T-helper 1 cell treated with Interleukin-12 subunit alpha and Interleukin-12 subunit beta and Interleukin-4 antibody, amounts not matched to agents 30 μg/mL and 1 μg/mL, for 36 hours (primary cell): Measurements from ENCODE around the gene SLC24A3.

Source experiments
- H3K27ac Mint-ChIP-seq: one replicate; pipeline ENCODE4 v1.8.0; 2021; ENCODE audit warnings: mild to moderate bottlenecking, mixed read lengths
- H3K27me3 Mint-ChIP-seq: one replicate; pipeline ENCODE4 v1.8.0; 2021; ENCODE audit warnings: low read depth, mixed read lengths
- H3K36me3 Mint-ChIP-seq: one replicate; pipeline ENCODE4 v1.8.0; 2021; ENCODE audit warnings: low read depth, mixed read lengths
- H3K4me1 Mint-ChIP-seq: one replicate; pipeline ENCODE4 v1.8.0; 2021; ENCODE audit warnings: low read depth, mixed read lengths
- H3K4me3 Mint-ChIP-seq: one replicate; pipeline ENCODE4 v1.8.0; 2021; ENCODE audit warnings: mild to moderate bottlenecking, moderate library complexity, mixed read lengths
- H3K9me3 Mint-ChIP-seq: one replicate; pipeline ENCODE4 v1.8.0; 2021; ENCODE audit warnings: mixed read lengths

SLC24A3 gene

DNA sequence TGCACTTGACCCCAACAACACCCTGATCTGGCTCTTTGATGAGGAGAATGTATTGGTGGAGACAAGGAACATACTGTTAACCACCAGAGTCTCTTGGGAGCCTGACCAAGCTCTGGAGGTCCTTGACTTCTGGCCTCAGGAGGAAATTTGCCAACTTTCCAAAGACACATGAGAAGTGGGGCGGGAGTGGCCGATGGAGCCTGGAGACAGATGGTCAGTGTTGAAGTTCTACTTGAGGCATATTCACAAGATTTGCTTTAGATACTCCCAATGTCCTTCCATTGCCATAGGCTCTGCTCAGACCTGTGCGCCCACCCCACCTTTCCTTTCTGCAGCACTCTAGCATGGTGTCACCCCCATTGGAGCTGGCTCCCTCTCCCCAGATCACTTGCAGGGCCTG lies 241.0 kb downstream of the SLC24A3 start:
- Mint-ChIP-seq H3K9me3 (peaks cover 2% of the 10 kb centered on the region), H3K27ac (no peak overlapping the region), H3K4me3 (no peak overlapping the region), H3K4me1 (no peaks in the 10 kb centered on the region), H3K27me3 (no peaks in the 10 kb centered on the region), H3K36me3 (no peaks in the 10 kb centered on the region)

DNA sequence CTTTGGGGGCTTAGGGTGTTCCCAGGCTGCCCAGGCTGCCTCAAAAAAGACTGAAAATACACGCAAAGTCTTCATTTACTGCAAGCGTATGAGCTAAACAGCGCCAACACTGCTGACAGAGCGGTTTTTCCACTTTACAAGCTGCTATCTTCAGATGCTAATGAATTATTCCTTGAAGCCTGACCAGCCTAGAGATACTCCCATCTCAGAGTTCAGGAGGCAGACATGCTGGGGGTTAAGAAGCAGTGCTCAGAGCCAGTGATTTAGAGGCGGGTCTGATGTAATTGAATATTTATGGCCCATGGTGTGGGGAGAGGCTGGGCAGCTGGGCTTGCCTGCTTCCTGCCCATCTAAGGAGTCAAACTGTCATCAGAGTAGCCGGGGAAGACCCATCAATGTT lies 241.4 kb downstream of the SLC24A3 start:
- Mint-ChIP-seq H3K4me3 (no peak overlapping the region), H3K9me3 (no peaks in the 10 kb centered on the region), H3K27ac (no peak overlapping the region), H3K27me3 (no peaks in the 10 kb centered on the region), H3K4me1 (no peaks in the 10 kb centered on the region), H3K36me3 (no peaks in the 10 kb centered on the region)

DNA sequence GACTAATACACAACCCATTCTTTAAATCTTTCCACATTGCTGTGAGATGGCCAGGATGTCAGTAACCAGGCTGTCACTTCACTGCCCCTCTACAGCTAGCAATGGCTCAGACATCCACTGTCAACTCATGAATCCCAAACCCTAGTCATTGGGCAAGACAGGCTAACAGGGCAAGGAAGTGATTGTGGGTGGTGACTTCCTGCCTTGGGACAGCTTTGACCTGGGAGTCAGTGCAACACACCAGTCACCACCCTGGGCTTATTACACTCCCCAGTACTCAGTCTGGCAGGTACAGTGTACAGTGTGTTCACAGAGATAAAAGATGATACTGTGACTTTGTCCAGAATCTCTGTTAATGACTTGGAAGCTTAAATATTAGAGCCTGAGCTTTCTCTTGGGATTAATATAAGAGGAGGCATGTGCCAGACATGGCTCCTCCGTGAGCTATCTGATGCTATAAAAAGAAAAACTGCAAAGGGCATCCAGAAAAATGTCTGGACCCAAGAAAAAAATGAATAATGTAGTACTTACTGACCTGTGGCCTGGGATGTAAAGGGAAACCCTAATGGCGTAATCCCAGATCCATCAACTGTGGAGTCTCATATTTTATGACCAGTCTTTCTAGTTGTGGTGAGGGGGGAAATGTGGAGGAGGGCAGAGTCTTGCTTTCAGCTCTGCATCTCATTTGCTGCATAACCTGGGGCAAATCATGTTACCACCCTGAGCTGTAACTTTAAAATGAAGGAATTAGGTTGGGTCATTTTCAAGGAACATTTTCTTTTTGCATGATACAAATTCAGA lies 244.4 kb downstream of the SLC24A3 start:
- Mint-ChIP-seq H3K27ac (no peak overlapping the region), H3K36me3 (no peaks in the 10 kb centered on the region), H3K4me1 (no peaks in the 10 kb centered on the region), H3K9me3 (no peaks in the 10 kb centered on the region), H3K4me3 (no peak overlapping the region), H3K27me3 (no peaks in the 10 kb centered on the region)

GRCh38 chr20:19457611-19458010 lies 245.2 kb downstream of the SLC24A3 start:
- Mint-ChIP-seq H3K36me3 (no peaks in the 10 kb centered on the region), H3K27me3 (no peaks in the 10 kb centered on the region), H3K9me3 (no peaks in the 10 kb centered on the region), H3K4me1 (no peaks in the 10 kb centered on the region), H3K27ac (no peak overlapping the region), H3K4me3 (no peak overlapping the region)

DNA sequence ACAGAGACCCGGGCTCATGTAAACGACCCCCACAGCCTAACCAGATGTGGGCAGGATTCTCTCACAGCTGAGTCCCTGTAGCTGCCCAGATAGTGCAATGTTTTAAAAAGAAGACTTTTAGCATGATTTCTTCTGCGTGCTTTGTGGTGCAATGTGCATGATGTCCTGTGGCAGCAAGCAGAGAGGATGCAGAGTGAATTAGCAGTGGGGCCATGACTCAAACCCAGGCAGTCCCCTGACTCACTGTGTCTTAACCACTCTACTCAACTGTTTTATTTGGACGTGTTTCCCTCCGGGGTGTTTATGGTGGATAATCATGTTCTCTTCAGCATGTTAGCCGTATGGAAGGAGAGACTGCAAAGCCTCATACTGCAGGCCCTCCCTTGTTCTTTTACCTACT lies 247.9 kb downstream of the SLC24A3 start:
- H3K4me1 Mint-ChIP-seq: no peaks in the 10 kb centered on the region
- H3K27ac Mint-ChIP-seq: no peak overlapping the region
- no peaks in the 10 kb centered on the region for H3K36me3 Mint-ChIP-seq
- no peak overlapping the region for H3K4me3 Mint-ChIP-seq
- H3K9me3 Mint-ChIP-seq: no peaks in the 10 kb centered on the region
- H3K27me3 Mint-ChIP-seq: no peaks in the 10 kb centered on the region

DNA sequence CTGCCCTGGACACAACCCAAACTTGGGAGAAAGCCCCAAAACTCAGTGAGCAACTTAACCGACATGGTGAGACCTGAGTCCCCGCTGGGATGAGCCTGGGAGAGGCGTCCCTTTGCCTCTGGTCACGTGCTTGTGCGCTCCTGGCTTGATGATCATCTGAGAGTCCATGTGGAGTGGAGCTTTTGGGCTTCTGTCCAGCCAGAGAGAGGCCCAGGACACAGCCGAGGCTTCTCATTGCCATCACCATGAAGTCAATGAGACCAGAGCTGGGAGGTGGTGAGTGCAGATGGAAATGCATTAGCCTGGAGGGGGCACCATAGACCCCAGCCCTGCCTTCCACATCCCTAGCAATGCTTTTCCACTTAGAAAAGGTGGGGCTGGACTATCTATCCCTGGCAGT lies 250.0 kb downstream of the SLC24A3 start:
- no peak overlapping the region for H3K4me3 Mint-ChIP-seq
- H3K4me1 Mint-ChIP-seq: no peaks in the 10 kb centered on the region
- H3K27ac Mint-ChIP-seq: no peak overlapping the region
- H3K27me3 Mint-ChIP-seq: no peaks in the 10 kb centered on the region
- no peaks in the 10 kb centered on the region for H3K36me3 Mint-ChIP-seq
- H3K9me3 Mint-ChIP-seq: no peaks in the 10 kb centered on the region

- Mint-ChIP-seq H3K4me3 (no peak overlapping the region), H3K9me3 (no peaks in the 10 kb centered on the region), H3K27me3 (no peaks in the 10 kb centered on the region), H3K36me3 (no peaks in the 10 kb centered on the region), H3K4me1 (no peaks in the 10 kb centered on the region), H3K27ac (no peak overlapping the region)
Observed at GRCh38 chr20:19463597-19463996, 251.2 kb downstream of the SLC24A3 start.

DNA sequence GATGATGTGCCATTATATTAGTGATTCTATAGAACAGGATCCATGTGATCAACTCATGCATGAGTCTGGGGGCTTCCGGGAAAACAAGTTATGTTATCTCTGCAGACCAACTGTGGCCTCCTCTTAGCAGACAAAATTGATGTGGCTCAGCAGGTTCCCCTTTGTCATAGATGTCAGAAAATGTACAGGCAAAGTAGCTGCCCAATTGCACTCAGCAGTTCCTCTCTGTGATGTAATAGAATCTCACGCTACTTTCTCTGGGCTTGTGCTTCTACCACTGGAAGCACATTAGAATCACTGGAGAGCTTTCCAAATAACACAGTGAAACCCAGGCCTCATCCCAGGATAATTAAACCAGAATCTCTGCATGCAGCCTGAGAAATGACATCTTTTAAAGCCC lies 253.1 kb downstream of the SLC24A3 start:
- H3K4me1 Mint-ChIP-seq: no peaks in the 10 kb centered on the region

GRCh38 chr20:19466206-19466928 lies 253.9 kb downstream of the SLC24A3 start:
- Mint-ChIP-seq H3K9me3 (no peaks in the 10 kb centered on the region), H3K4me1 (no peaks in the 10 kb centered on the region), H3K27ac (no peak overlapping the region), H3K36me3 (no peaks in the 10 kb centered on the region), H3K27me3 (no peaks in the 10 kb centered on the region), H3K4me3 (no peak overlapping the region)

More for the DNA sequence above, 253.1 kb downstream of the SLC24A3 start:
- Mint-ChIP-seq H3K27ac (no peak overlapping the region), H3K36me3 (no peaks in the 10 kb centered on the region), H3K9me3 (no peaks in the 10 kb centered on the region), H3K27me3 (no peaks in the 10 kb centered on the region), H3K4me3 (no peak overlapping the region)

- Mint-ChIP-seq H3K36me3 (no peaks in the 10 kb centered on the region), H3K27me3 (no peaks in the 10 kb centered on the region), H3K4me1 (no peaks in the 10 kb centered on the region), H3K9me3 (no peaks in the 10 kb centered on the region), H3K4me3 (no peak overlapping the region), H3K27ac (no peak overlapping the region)
Observed at GRCh38 chr20:19473216-19473921, 260.9 kb downstream of the SLC24A3 start.

DNA sequence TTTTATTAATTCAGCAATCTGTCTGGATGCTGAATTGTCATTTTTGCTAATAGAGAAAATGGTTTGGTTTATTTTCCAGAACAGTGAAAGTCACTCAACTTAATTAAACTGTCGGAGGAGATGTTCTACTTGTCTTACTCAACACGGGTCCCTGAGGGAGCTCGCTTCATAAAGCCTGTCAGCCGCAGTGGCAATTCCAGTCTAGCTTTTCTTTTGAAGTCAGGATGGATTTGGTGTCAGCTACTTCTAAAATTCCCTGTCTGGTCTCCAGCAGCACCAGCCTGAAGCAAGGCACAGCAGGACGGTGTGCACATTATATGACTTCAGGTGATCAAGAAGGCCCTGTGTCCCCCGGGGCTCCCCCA lies 261.5 kb downstream of the SLC24A3 start:
- no peaks in the 10 kb centered on the region for H3K4me1 Mint-ChIP-seq
- H3K4me3 Mint-ChIP-seq: no peak overlapping the region
- H3K27ac Mint-ChIP-seq: no peak overlapping the region
- no peaks in the 10 kb centered on the region for H3K36me3 Mint-ChIP-seq
- no peaks in the 10 kb centered on the region for H3K27me3 Mint-ChIP-seq
- no peaks in the 10 kb centered on the region for H3K9me3 Mint-ChIP-seq

DNA sequence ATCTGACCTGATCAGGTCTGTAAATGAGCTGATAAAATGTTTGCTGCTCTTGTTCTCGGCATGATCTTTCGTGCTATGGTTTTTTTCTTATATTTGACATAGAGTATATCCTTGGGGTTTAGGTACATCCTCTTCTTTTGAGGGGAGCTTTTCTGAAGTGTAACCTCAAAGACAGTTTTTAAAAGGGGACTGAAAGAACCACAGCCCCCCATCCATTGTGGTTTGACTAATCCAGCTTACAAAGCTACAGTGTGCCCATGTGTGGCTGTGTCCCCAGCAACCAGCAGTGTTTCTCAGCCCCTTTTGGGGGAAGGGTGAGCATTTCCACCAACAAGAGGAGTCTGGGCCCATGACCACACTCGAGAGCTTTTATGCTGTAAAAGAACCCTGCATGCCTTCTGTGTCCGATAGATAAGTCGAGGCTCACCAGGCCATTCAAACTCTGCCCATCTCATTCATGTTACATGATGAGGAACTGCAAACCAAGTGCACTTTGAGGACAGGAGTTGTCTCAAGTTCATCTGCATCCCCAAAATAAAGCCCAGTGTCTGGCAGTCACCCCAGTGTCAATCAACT lies 266.0 kb downstream of the SLC24A3 start:
- Mint-ChIP-seq H3K27me3 (no peaks in the 10 kb centered on the region), H3K27ac (no peak overlapping the region), H3K36me3 (no peaks in the 10 kb centered on the region), H3K9me3 (no peaks in the 10 kb centered on the region), H3K4me3 (no peak overlapping the region), H3K4me1 (no peaks in the 10 kb centered on the region)

GRCh38 chr20:19482726-19483125 lies 270.3 kb downstream of the SLC24A3 start:
- Mint-ChIP-seq H3K9me3 (no peaks in the 10 kb centered on the region), H3K36me3 (no peaks in the 10 kb centered on the region), H3K27ac (no peak overlapping the region), H3K4me3 (no peak overlapping the region), H3K27me3 (no peaks in the 10 kb centered on the region), H3K4me1 (no peaks in the 10 kb centered on the region)

GRCh38 chr20:19483309-19483708 lies 270.9 kb downstream of the SLC24A3 start:
- H3K4me3 Mint-ChIP-seq: no peak overlapping the region

More at GRCh38 chr20:19483309-19483708, 270.9 kb downstream of the SLC24A3 start:
- no peaks in the 10 kb centered on the region for H3K4me1 Mint-ChIP-seq
- no peaks in the 10 kb centered on the region for H3K36me3 Mint-ChIP-seq
- no peak overlapping the region for H3K27ac Mint-ChIP-seq
- H3K9me3 Mint-ChIP-seq: no peaks in the 10 kb centered on the region
- no peaks in the 10 kb centered on the region for H3K27me3 Mint-ChIP-seq
